Measurements from ENCODE around the gene SEMA6D.

The SEMA6D gene

GRCh38 chr15:47750030-47750739, 32.9 kb downstream of the SEMA6D start:
- no peak overlapping the region for H3K4me3 ChIP-seq (ENCODE audit: low read length)
- TF ChIP-seq CTCF (conservative IDR thresholded peaks at IDR 0.05; ENCODE audit: low read depth, low read length), result no peak
- DNase-seq (ENCODE audit: low read depth), result peak; percentile 58

GRCh38 chr15:47750740-47751262, 33.5 kb downstream of the SEMA6D start:
- no peak for TF ChIP-seq CTCF (conservative IDR thresholded peaks at IDR 0.05; ENCODE audit: low read depth, low read length)
- DNase-seq (ENCODE audit: low read depth), result no peak
- no peak overlapping the region for H3K4me3 ChIP-seq (ENCODE audit: low read length)

- H3K4me3 ChIP-seq (ENCODE audit: low read length), result no peak overlapping the region
- DNase-seq (ENCODE audit: low read depth), result no peak
- TF ChIP-seq CTCF (conservative IDR thresholded peaks at IDR 0.05; ENCODE audit: low read depth, low read length), result no peak
These were observed 36.3 kb downstream of the SEMA6D start for GRCh38 chr15:47753591-47753990.

DNA sequence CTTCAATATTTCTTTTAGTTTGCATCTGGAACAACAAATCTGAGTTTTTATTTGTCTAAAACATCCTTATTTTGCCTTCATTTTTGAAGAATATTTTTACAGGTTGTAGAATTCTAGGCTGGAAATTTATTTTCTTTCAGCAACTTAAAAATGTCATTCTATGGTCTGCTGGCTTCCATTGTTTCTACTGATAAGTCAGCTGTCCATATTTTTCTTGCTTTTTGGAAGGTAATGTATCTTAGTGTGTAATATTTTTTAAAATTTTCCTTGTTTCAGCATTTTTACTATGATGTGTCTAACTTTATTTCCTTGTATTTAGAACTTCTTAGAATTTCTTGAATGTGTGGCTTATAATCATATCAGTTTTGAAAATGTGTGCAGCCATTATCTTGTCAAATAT, 37.0 kb downstream of the SEMA6D start:
- H3K4me3 ChIP-seq (ENCODE audit: low read length), result no peak overlapping the region
- no peak for TF ChIP-seq CTCF (conservative IDR thresholded peaks at IDR 0.05; ENCODE audit: low read depth, low read length)
- no peak for DNase-seq (ENCODE audit: low read depth)

DNA sequence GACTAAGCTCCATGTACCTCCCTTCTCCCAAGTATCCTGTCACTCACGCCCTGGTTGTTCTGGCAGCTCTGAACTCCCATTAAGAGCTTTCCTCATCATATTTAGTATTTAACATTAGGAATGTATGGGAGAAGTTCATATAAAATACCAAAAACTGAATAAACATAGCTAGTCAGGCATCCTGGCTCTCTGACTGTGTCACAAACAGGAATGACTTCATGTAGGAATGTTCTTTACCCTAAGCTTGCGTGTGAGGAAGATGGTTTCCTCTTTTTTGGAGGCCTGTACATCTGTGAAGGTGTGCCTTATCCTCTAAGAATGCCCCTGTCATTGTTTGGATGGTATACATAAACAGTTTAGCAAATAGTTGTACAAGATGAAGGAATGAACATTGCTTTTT, 38.6 kb downstream of the SEMA6D start:
- no peak for DNase-seq (ENCODE audit: low read depth)
- no peak overlapping the region for H3K4me3 ChIP-seq (ENCODE audit: low read length)
- TF ChIP-seq CTCF (conservative IDR thresholded peaks at IDR 0.05; ENCODE audit: low read depth, low read length), result no peak

GRCh38 chr15:47756872-47757271, 39.6 kb downstream of the SEMA6D start:
- TF ChIP-seq CTCF (conservative IDR thresholded peaks at IDR 0.05; ENCODE audit: low read depth, low read length), result no peak
- peak; percentile 44 for DNase-seq (ENCODE audit: low read depth)
- no peak overlapping the region for H3K4me3 ChIP-seq (ENCODE audit: low read length)

- no peak for TF ChIP-seq CTCF (conservative IDR thresholded peaks at IDR 0.05; ENCODE audit: low read depth, low read length)
- H3K4me3 ChIP-seq (ENCODE audit: low read length), result no peak overlapping the region
- DNase-seq (ENCODE audit: low read depth), result no peak
These were observed 40.0 kb downstream of the SEMA6D start for GRCh38 chr15:47757331-47757730.

Data from retinal pigment epithelial cell (primary cell).